GM21529 (cell line): Measurements from ENCODE around the gene KLHL21.
"Not testable (repeated sequence)": the region's sequence is repeated elsewhere in the genome, so short reads cannot be mapped to it uniquely, and the experiment has no call there.

Experiments
- ATAC-seq: cut with Tn5 transposase; IDR thresholded peaks from one replicate; pipeline ENCODE4 v1.9.1; 2021; ENCODE audit not compliant: unreplicated experiment

Gene KLHL21, protein sequence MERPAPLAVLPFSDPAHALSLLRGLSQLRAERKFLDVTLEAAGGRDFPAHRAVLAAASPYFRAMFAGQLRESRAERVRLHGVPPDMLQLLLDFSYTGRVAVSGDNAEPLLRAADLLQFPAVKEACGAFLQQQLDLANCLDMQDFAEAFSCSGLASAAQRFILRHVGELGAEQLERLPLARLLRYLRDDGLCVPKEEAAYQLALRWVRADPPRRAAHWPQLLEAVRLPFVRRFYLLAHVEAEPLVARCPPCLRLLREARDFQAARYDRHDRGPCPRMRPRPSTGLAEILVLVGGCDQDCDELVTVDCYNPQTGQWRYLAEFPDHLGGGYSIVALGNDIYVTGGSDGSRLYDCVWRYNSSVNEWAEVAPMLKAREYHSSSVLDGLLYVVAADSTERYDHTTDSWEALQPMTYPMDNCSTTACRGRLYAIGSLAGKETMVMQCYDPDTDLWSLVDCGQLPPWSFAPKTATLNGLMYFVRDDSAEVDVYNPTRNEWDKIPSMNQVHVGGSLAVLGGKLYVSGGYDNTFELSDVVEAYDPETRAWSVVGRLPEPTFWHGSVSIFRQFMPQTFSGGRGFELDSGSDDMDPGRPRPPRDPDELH

DNA sequence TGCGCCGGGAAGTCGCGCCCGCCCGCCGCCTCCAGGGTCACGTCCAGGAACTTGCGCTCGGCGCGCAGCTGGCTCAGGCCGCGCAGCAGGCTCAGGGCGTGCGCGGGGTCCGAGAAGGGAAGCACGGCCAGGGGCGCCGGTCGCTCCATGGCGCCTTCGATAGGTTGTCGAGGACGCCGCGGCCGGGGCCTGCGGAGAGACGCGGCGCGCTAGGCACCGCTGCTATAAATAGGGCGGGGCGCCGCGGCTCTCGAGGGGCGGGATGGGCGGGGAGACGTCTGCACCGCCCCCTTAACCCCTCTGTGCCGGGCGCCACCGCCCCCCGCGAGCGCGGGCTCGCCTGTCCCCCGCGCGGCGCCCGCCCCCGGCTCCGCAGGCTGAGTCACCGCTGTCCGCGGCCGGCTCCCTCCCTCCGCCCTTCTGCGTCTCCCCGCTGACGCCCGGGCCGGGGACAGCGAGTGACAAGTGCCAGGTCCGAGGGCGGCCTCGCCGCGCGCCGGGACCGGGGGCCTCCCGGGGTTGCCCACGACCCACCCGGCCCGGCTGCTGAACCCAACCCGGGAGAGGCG is at the start of gene KLHL21:
Gene KLHL21 (minus strand): TSS at position 201 of the 569 bp plus-strand sequence. CDS start 52 bp downstream, at position 149.
- peak; percentile 49 for ATAC-seq

DNA sequence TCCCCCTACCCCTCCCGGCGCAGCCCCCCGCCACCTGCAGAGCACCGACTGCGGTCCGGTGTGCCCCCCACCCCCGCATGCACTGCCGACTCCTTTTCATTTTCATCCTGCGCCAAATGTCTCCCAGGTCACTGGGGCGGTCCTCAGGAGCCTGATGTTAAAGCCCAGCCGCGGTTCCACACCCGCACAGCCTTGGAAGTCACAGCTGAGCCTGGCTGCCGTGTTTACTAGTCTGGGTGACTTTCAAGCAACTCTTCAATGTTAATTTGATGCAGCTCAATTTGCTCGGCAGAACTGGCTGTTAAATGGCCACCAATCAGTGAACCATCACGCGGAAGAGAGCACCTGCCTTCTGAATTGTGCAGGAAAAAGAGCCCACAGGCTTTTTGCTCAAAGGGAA is 49.2 kb upstream of the KLHL21 start:
- no peak for ATAC-seq

DNA sequence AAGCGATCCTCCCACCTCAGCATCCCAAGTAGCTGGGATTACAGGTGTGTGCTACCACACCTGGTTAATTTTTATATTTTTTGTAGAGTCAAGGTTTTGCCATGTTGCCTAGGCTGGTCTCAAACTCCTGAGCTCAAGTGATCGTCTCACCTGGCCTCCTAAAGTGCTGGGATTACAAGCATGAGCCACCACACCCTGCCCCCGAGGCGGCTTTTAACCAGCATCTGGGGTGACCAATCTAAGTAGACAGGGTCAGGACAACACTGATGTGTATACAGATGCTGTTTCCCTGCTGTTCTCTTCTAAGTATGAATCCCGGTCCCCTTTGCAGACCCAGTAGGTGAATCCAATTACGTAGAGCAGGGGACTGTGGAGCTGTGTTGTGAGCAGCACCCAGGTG is 45.9 kb upstream of the KLHL21 start:
- no peak for ATAC-seq

DNA sequence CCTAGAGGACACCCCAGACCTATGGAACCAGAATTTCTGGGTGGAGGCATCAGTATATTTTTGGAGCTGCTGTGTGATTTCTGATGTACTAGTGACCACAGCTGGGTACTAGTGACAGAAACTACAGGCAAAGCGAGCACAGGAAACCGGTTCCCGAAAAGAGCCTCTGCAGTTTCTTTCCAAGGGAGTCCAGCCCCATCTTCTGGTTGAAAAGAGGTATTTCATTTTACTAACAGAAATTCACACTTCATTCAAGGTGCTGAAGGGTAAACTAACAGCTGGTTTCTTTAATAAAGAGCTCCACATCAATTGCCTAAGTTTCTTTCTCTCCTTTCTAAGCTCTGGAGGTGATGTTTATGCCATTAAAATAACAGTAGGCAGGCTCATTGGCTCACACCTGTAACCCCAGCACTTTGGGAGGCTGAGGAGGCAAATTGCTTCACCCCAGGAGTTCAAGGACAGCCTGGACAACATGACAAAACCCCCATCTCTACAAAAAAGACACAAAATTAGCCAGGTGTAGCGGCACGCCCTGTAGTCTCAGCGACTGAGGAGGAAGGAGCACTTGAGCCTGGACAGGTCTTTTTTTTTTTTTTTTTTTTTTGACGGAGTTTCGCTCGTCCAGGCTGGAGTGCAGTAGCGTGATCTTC is 44.0 kb upstream of the KLHL21 start:
- ATAC-seq = no peak

DNA sequence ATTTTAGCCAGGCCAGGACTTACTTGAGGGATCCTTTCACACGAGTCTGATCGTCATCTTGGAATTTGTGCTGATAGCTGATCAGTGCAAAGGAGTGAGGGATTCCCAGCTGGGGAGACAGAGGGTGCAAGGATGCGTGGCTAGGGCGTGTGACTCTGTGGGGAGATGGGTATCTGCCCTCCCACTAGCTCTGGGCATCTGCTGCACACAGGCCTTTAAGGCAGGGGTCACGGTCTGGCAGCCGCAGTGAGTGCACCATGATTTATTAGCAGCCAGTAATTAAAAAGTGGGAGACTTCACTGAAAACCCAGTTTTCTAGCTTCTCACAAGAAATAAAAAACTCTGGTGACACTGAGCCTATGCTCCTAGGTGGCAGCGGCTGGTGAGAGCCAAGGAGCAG is 42.3 kb upstream of the KLHL21 start:
- ATAC-seq = no peak

DNA sequence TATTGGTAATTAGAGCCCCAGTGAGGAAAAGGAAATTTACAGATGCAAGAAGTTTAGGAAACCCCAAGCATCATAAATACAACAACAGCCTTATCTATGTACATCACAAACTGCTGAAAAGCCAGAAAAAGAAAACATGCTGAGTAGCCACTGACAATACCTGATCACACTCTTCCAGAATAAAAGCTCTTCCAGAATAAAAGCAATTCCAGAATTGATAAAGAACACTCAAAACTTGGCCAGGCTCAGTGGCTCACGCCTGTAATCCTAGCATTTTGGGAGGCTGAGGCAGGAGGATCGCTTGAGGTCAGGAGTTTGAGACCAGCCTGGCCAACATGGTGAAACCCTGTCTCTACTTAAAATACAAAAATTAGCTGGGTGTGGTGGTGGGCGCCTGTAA is 38.2 kb upstream of the KLHL21 start:
- ATAC-seq = not testable (repeated sequence)

DNA sequence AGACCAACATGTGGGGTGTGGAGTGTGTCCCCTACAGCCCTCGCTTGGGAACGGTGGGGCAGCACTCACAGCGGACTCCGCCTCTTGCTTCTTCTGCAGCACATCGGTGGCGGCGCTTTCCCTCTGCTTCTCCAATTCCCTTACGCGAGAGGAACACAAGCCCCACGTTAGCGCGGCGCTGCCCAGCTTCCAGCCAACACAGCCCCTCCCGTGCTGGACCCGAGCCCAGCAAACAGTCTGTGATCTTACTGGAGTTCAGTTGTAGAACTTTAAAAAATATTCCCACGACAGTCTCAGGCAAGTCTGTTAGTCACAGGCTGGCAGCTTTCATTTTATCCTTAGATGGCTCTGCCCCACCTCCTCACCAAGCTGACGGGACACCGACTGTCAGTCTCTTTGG is 35.6 kb upstream of the KLHL21 start:
- no peak for ATAC-seq

DNA sequence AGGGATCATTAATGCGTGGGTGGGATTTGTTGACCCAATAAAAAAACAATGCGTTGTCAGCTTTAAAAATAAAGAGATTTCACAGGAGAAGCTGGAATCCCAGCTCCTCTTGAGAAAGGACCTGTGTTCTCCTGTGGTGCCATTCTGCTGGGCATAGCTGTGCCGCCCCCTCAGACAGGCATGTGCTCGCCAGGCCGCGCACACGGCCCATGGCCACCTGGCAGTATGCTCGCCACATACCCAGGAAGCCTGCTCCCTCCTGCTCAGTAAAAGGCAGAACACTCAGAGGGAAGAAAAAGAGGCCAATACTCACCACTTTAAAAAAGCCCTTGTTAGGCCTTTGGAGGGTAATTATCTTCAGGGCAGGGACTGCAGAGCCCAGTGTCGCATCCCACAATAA is 35.1 kb upstream of the KLHL21 start:
- ATAC-seq = no peak

DNA sequence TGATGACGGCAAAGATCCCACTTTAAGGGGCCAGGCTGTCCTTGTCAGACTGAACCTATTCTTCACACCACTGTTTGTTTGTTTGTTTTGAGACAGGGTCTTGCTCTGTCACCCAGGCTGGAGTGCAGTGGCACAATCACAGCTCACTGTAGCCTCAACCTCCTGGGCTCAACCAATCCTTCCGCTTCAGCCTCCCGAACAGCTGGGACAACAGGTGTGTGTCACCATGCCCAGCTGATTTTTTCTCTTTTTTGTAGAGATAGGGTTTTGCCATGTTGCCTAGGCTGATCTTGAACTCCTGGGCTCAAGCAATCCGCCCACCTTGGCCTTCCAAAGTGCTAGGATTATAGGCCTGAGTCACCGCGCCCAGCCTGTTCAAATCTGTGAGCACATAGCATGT is 34.1 kb upstream of the KLHL21 start:
- not testable (repeated sequence) for ATAC-seq

DNA sequence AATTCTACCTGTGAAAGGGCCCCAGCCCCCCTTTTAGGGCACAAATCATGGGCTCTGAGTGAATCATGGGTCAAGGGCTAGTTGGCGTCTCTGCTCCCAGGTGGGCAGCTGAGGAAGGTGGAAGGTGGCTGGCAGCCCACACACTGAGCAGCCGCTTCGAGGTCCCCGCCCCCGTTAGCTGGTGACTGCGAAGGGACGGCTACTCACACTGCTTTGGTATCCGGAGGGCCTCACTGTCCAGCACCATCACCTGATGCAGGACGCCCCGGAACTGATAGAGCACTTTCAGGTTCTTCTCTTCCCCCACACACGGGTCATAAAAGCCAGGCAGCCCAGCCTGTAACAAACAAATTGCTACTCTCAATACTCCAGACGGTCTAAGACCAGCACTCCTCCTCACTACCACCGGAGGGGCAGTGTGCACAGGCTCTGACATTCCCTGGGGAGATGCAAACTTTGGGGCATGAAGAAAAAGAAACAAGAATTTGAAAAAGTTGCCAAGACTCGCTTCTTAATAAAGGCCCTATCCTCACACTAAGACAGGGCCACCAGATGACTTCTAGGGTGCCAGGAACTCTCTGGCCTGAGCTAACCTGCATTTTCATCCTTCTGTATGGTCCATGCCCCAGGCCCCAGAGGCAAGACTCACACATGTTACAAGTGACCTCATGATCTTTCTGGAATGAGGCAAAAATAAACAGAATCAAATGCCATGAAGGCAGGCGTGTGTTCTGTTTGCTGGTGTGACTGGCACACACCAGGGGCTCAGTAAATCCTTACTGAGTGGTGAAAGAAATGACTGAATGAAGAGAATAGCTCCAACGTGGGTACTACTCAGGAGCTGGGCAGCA is 33.5 kb upstream of the KLHL21 start:
- ATAC-seq = no peak

DNA sequence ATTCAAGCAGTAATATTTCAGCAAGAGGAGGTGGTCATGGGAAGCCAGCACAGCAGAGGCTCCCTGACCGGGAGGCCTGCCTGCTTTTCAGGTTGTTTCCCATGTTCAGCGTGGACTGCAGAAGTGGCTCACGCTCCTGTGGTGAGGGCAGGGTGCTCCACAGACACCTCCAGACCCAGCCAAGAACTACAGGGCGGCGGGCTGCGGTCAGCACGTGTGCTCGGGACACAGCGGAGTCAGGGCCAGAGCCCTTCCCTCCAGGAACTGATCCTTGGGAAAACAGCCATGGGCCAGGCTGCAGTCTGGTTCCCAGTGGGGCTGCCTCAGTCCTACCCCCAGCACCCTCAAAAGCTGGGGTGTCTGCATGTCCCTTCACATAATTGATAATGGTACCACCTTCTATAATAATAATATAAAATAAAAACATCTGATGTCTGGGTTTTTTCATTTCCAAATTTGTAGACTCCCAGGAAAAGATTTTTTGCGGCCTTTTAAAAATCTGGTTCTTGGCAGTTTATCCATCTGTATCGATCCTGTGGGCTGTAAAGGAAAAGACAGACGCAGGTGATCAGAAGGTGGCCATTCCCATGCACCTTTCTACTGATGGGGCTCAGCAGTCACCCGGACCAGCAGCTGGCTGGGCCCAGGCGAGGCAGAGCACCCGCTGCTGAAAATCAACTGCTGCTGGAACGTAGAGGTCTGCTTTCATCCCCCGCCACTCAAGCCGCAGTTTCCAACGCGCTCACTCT is 32.7 kb upstream of the KLHL21 start:
- no peak for ATAC-seq

DNA sequence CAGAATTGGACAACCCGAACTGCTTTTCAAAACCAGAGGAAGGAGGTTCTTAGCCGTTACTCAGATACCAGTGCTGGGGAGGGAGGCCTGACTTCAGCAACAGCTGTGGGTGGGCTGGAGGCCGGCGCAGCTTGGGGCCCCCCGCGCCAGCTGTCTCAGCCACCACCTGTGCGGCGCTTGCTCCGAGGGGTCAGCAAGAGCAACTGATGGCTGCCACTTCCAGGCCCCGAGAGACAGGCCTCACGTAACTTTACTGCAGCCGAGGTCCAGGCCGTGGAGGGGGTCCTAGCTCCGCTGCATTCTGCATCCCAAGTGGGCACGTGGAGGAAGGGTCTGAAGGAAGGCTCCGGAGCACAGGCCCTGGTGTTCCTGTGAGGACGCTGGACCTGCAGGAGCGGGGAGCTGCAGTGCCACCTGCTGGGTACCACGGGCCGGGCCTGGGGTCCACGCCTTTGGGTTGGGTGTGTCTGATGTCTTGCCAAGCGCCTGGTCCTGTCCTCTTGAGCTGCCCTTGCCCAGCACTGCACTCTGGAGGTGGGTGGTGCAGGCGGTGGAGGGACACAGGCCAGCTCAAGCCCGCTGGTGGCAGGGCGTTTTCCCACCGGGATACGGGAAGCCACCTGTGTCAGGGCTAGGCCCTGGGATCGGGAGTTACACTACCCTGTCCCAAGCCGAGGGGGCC is 31.8 kb upstream of the KLHL21 start:
- no peak for ATAC-seq

DNA sequence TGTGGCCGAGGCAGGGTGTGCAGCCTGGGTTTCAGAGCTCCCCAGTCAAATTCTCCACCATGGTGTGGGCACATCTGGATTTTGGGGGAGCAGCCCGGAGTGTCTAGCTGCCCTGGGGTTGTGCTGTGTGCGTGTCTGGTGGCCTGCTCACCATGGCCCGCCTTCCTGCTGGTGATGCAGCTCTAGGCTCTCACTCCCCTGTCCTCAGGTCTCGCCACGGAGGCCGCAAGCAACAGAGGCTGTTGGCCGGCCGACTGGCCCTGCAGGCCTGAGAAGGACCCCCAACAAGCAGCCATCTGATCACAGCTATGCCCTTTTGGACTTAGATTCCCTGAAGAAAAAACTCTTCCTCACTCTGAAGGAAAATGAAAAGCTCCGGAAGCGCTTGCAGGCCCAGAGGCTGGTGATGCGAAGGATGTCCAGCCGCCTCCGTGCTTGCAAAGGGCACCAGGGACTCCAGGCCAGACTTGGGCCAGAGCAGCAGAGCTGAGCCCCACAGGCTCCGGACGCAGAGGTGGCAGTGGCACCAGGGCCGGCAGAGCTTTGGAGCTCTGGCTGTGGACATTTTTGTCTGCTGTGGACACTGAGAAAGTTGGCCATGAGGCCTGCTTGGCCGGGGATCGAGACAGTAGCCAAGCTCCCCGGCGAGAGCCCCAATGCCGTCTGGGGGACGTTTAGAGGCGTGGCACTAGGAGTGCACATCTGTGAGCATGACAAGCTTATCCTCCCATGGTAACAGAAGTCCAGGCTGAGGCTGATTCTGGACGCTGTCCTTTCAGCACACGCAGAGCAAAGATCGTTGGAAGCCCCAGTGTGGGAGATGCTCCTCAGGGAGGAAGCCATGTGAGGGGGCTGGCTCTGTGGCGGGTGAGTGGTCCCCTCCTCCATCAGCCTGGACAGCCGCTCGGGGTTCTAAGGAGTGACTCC is 30.2 kb upstream of the KLHL21 start:
- ATAC-seq = no peak

DNA sequence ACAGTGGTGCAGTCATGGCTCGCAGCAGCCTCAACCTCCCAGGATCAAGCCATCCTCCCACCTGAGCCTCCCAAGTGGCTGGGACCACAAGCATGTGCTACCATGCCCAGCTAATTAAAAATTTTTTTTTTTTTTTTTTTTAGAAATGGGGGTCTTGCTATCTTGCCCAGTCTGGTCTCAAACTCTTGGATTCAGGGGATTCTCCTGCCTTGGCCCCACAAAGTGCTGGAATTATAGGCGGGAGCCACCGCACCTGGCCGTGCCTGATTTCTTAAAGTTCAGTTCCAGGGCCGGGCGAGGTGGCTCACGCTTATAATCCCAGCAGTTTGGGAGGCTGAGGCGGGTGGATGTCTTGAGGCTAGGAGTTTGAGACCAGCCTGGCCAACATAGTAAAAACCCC is 28.4 kb upstream of the KLHL21 start:
- ATAC-seq = no peak

DNA sequence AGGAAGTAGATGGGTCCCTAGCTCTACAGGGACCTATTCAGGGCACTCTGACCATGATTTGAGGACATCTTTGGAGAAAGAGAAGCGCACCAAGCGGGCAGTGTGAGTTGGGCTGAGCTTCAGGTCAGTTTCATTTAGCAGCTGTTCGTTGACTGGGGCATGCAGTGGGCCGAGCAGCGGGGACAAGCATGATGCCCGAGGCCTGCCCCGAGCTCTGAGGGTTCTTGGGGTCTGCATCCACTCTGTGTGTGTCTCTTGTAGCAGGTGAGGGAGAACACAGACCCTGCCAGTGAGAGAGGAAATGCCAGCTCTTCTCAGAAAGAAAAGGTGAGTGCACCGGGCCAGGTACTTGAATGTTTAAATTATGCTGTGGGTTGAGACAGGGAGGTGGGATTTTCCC is 27.4 kb upstream of the KLHL21 start:
- ATAC-seq = no peak

DNA sequence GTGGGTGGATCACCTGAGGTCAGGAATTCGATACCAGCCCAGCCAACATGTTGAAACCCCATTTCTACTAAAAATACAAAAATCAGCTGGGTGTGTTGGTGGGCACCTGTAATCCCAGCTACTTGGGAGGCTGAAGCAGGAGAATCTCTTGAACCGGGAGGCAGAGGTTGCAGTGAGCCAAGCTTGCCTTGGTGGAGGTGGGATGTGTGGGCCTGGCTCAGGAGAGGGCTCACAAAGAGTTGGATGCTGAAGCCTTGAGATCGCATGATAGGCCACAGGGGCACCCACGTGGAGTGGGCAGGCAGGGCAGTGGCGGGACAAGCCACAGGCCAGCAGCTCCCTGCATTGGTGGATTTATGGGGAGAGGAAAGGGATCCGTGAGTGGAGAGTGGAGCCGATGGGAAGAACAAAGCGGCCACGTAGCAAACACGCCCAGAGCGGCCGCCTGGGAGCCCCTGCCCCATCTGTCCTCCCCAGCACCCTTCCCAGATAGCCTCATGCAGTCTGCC is 26.4 kb upstream of the KLHL21 start:
- no peak for ATAC-seq

DNA sequence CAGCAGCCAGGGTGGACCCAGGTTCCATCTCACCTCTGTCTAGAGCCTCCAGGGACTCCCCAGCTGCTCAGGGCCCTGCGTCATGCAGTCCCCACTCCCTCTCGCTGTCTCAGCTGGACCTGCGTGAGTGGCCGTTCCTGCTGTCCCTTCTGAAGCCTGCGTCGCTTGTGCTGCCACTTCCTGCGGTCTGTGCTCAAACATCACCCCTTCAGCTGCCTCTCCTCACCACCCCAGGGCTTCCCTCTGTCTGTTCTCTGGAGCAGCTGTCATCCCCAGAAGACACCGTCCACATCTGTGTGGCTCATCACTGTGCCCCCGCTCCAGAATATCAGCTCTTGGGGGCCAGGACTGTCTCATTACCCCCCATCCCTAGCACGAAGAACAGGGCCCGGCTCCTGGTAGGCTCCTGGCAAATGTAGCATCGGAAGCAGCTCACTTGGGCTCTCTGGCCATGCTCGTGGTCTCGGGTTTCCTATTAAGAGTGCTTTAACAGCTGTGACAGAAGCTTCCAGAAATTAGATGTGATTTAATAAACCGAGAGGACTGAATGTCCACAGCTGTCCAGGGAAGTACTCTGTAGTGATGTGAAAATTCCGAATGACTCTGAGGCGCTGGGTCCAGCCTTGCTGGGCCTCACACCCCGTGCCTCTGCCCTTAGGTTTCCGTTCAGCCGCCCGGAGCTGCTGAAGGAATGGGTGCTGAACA is 25.3 kb upstream of the KLHL21 start:
- no peak for ATAC-seq

DNA sequence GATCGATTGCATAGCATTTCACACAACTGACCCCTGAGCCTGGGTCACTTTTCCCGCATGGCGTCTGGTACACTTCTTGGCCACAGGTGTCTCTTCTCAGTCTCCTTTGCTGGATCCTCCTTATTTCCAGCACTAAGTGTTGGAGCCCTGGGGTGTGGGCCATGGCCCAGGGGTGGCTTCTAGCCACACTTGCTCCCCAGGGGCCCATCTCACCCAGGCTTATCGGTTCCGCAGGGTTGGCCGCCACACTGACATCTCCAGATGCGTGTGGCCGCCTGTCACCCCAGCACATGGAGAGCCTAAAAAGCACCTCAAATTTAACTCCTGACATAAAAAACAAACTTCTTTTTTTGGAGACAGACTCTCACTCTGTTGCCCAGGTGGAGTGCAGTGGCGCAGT is 24.4 kb upstream of the KLHL21 start:
- ATAC-seq = no peak
